Measurements from ENCODE around the gene GNB5. TPM values are rescaled to one million over a fixed set of nuclear protein-coding genes. Genes with fewer than 3 reads are reported as not detected.

The GNB5 gene
- total RNA-seq, 1 donor from 2014 or later = 29.4 TPM

DNA sequence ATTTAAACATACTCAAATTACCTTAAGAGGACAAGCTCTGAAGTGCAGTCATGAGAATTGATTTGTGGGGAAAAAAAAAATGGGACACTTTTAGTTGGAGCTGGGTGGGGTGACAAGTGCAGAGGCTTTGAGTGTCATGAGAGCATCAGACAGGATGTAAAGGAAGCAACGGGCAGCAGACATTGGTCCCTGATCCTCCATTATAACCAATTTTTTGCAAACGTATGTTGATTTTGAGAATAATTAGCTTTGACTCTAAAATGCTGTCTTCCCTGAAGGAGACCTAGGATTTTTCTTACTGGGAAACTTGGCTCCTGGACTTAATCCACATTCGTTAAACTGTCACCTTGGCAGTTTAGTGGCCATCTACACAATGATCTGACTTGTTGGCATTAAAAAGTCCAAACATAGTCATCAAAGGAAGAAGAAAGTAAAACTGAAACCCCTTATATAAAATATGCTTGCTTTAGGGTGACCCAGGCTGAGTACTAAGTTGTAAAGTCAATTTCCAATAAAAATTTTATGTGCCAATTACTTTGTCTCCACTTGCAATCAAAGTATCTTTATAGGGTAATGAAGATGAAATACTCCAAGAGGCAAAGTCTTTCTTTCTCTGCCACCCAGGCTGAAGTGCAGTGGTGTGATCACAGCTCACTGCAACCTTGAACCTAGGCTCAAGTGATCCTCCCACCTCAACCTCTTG lies 124.2 kb downstream of the GNB5 start:
- no peak for DNase-seq (ENCODE audit: low spot score)

Other genes starting within 250 kb of the GNB5 start
- 23.1 TPM for gene LEO1, start 219.6 kb downstream of the GNB5 start, total RNA-seq
- gene MAPK6, start 172.2 kb downstream of the GNB5 start, total RNA-seq = 31.9 TPM
- gene BCL2L10, start 78.6 kb downstream of the GNB5 start, total RNA-seq = 2.5 TPM
- gene MYO5C, start 104.4 kb upstream of the GNB5 start, total RNA-seq = 56.3 TPM